DOHH2 (cell line): ENCODE data around the gene CSNK2A1.

Experiments
- CTCF ChIP-seq: fragments of 200-600 bp; sonication (generic); IDR thresholded peaks from one replicate; pipeline ENCODE4 v1.5.1; 2014; ENCODE audit warnings: antibody characterized with exemption, mild to moderate bottlenecking, low read depth, low read length; ENCODE audit not compliant: poor library complexity, severe bottlenecking
- EZH2phosphoT487 ChIP-seq: fragments of 200-600 bp; sonication (generic); IDR thresholded peaks from 2 replicates; pipeline ENCODE4 v1.6.1; 2017; ENCODE audit warnings: borderline replicate concordance, mild to moderate bottlenecking, antibody characterized with exemption, low read length, moderate library complexity, mixed read lengths

- TF ChIP-seq CTCF (no peak), EZH2phosphoT487 (no peak)
Observed at GRCh38 chr20:591941-592340, 48.4 kb upstream of the CSNK2A1 start.
